Keratinocyte (primary cell): ENCODE measurements around the gene SPRED2. TPM values are rescaled to one million over a fixed set of nuclear protein-coding genes. Genes with fewer than 3 reads are reported as not detected.

Source experiments
- DNase-seq: peaks from one replicate; pipeline ENCODE4 v3.0.0-alpha.2; 2011; ENCODE audit warnings: low read depth, missing footprints, low spot score
- FAIRE-seq: peaks from 2 replicates; lab custom pipeline; 2011; peaks lifted over from hg19 to GRCh38; lab: Jason Lieb, UNC
- H2AFZ ChIP-seq: 2 replicates; pipeline ENCODE4 v1.6.0; 2012; ENCODE audit warnings: low read length, control low read depth, inconsistent platforms; ENCODE audit not compliant: control insufficient read depth
- H3K27ac ChIP-seq: 2 replicates; pipeline ENCODE4 v1.5.1; 2011; ENCODE audit warnings: low read length; ENCODE audit not compliant: control insufficient read depth, insufficient read depth
- H3K27me3 ChIP-seq: 3 replicates; pipeline ENCODE4 v1.6.0; 2011; ENCODE audit warnings: low read length; ENCODE audit not compliant: control insufficient read depth, insufficient read depth; ENCODE audit errors: extremely low read depth
- H3K36me3 ChIP-seq, 2 experiments: 2 replicates in 1 of 2; 3 replicates in 1 of 2; pipeline ENCODE4 v1.5.1; 2011; ENCODE audit warnings: low read length in 2 of 2, mild to moderate bottlenecking in 1 of 2; ENCODE audit not compliant: control insufficient read depth in 2 of 2, insufficient read depth in 2 of 2; ENCODE audit errors: extremely low read depth in 1 of 2
- H3K4me1 ChIP-seq: 3 replicates; pipeline ENCODE4 v1.5.1; 2011; ENCODE audit warnings: low read length; ENCODE audit not compliant: control insufficient read depth, insufficient read depth; ENCODE audit errors: extremely low read depth
- H3K4me2 ChIP-seq: 3 replicates; pipeline ENCODE4 v1.6.0; 2011; ENCODE audit warnings: low read depth, low read length; ENCODE audit not compliant: control insufficient read depth, insufficient read depth; ENCODE audit errors: extremely low read depth
- H3K4me3 ChIP-seq, 3 experiments: fragments of 200-600 bp in 1 of 3; sonication (generic) in 1 of 3; 2 replicates in 2 of 3; 3 replicates in 1 of 3; pipeline ENCODE4 v1.5.1; 2011 to 2016; ENCODE audit warnings: low read length in 3 of 3, mild to moderate bottlenecking in 3 of 3, control low read depth in 2 of 3, inconsistent platforms in 1 of 3, low read depth in 1 of 3, mixed read lengths in 1 of 3, mixed run types in 1 of 3, moderate library complexity in 1 of 3; ENCODE audit not compliant: control insufficient read depth in 2 of 3, insufficient read depth in 2 of 3; ENCODE audit errors: extremely low read depth in 1 of 3
- H3K79me2 ChIP-seq: 2 replicates; pipeline ENCODE4 v1.6.0; 2012; ENCODE audit warnings: low read length; ENCODE audit not compliant: control insufficient read depth, insufficient read depth
- H3K9ac ChIP-seq: 3 replicates; pipeline ENCODE4 v1.6.0; 2011; ENCODE audit warnings: low read length; ENCODE audit not compliant: control insufficient read depth, insufficient read depth; ENCODE audit errors: extremely low read depth
- H3K9me1 ChIP-seq: 3 replicates; pipeline ENCODE4 v1.6.0; 2011; ENCODE audit warnings: low read length; ENCODE audit not compliant: control insufficient read depth, insufficient read depth; ENCODE audit errors: extremely low read depth
- H3K9me3 ChIP-seq: 2 replicates; pipeline ENCODE4 v1.5.1; 2012; ENCODE audit warnings: low read depth, low read length; ENCODE audit not compliant: control insufficient read depth
- H4K20me1 ChIP-seq: 3 replicates; pipeline ENCODE4 v1.6.0; 2011; ENCODE audit warnings: low read length; ENCODE audit not compliant: control insufficient read depth, insufficient read depth; ENCODE audit errors: extremely low read depth
- EZH2 ChIP-seq: IDR thresholded peaks from one replicate; pipeline ENCODE4 v1.6.1; 2012; ENCODE audit warnings: inconsistent platforms, mild to moderate bottlenecking, low read length, moderate library complexity
- dilution Hi-C: fragments of 300-500 bp; cut with MboI; formaldehyde crosslinking; loops from one replicate; pipeline ENCODE4 v1.7.0; 2020; ENCODE audit warnings: low sequenced_read_pairs; ENCODE audit not compliant: extremely low pct_ligation_motif_present
- polyA plus RNA-seq, 5 experiments: library from polyadenylated mRNA; depleted of rRNA in 3 of 5; stranded (reverse) in 3 of 5; stranded (forward) in 1 of 5; unstranded in 1 of 5; fragments of >200 nt; gene quantifications; 1 replicate in 1 of 5; 2 replicates in 3 of 5; 3 replicates in 1 of 5; pipeline versions ENCODE4 v1.2.1 to v1.2.3, GENCODE V29; 2011 to 2012; ENCODE audit warnings: missing spikeins in 2 of 5, low read depth in 1 of 5, low replicate concordance in 1 of 5
- TF ChIP-seq, protein P1 (sequence below), 3 experiments: IDR thresholded peaks in 1 of 3; conservative IDR thresholded peaks in 1 of 3; optimal IDR thresholded peaks in 1 of 3; 2 replicates in 2 of 3; 3 replicates in 1 of 3; pipeline versions ENCODE3 to v1.5.1; 2011; ENCODE audit warnings: low read length in 3 of 3, mild to moderate bottlenecking in 3 of 3, moderate library complexity in 2 of 3, control low read depth in 1 of 3, inconsistent platforms in 1 of 3; ENCODE audit not compliant: insufficient read depth in 2 of 3; ENCODE audit errors: extremely low read depth in 1 of 3

The SPRED2 gene
- polyA plus RNA-seq, 1 donor (not counting 4 experiments of a cell fraction or from before 2014, with no cell fraction given): 26.8 TPM

DNA sequence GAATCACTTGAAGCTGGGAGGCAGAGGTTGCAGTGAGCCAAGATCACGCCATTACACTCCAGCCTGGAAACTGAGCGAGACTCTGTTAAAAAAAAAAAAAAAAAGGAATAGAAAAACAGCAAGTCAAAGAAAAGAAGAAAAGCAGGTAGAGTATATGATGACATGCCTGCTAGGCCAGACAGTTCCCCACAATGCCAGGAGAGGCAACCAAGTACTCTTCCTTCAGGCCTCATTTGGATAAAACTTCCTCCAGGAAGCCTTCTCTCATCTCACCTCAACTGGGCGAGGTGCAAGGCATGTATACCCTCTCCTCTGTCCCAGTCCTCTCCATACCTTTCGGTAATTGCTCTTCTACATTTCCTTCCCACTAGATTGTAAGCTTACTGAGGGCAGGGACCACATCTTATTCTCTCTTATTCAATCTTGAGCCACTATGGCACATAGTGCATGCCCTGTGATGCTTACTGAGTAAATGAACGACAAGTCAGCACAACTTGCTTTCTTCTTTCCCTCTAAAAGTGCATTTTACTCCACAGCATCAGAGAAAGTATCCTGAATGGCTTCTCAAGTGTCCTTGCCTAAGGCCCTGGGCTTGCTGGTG lies 10.1 kb upstream of the SPRED2 start:
- H3K9me3 ChIP-seq: peaks cover 4% of the 10 kb centered on the region

DNA sequence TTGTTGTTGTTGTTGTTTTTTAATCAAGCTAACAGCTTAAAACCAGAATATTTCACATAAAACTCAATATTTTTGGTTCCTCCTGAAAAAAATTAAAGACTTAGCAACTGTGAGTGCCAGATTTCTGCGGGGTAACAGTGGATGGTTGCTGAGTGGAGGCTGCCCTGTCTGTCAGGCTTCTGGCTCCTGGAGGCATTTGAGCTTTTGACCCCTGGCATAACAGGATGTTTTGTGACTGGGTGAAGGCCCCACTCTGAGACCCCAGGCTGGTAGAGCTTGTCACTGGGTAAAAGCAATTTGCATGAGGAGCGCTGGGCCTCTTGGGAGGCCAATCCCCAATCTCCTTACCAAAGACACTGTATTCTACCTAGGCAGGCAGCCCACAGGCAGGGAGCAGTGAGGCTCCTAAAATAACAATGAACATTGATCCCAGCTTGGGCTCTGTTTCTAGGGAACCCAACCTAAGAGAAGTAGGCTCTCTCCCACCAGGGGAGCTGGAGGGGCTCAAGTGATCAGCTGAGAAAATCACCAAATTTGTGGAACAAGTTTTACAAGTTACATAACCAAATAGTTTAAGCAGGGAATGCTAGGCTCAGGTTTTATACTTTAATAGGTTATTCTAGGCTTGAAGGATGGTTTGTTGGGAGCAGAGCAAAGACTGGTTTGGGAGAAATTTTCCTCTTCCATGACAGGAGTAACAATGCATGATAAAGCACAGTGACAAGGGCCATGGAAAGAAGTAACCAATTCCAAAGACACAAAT lies 5.9 kb upstream of the SPRED2 start:
- H3K9ac ChIP-seq: no peak overlapping the region
- TF ChIP-seq, protein P1, sequence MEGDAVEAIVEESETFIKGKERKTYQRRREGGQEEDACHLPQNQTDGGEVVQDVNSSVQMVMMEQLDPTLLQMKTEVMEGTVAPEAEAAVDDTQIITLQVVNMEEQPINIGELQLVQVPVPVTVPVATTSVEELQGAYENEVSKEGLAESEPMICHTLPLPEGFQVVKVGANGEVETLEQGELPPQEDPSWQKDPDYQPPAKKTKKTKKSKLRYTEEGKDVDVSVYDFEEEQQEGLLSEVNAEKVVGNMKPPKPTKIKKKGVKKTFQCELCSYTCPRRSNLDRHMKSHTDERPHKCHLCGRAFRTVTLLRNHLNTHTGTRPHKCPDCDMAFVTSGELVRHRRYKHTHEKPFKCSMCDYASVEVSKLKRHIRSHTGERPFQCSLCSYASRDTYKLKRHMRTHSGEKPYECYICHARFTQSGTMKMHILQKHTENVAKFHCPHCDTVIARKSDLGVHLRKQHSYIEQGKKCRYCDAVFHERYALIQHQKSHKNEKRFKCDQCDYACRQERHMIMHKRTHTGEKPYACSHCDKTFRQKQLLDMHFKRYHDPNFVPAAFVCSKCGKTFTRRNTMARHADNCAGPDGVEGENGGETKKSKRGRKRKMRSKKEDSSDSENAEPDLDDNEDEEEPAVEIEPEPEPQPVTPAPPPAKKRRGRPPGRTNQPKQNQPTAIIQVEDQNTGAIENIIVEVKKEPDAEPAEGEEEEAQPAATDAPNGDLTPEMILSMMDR (optimal IDR thresholded peaks at IDR 0.05 in 1 of 3, IDR thresholded peaks at IDR 0.05 in 1 of 3, conservative IDR thresholded peaks at IDR 0.05 in 1 of 3; ENCODE audit: extremely low read depth in 1 of 3, insufficient read depth in 2 of 3, low read length in 3 of 3): no peak
- TF ChIP-seq EZH2: no peak
- no peak overlapping the region for H3K4me2 ChIP-seq
- peaks cover under 1% of the 10 kb centered on the region for H3K79me2 ChIP-seq
- H3K27ac ChIP-seq: no peak overlapping the region
- no peaks in the 10 kb centered on the region for H3K27me3 ChIP-seq
- H3K4me3 ChIP-seq: no peak overlapping the region
- DNase-seq (no peak), FAIRE-seq (no peak)
- no peaks in the 10 kb centered on the region for H3K36me3 ChIP-seq
- peaks cover 4% of the 10 kb centered on the region for H3K9me3 ChIP-seq
- dilution Hi-C loops: no loop called here
- no peaks in the 10 kb centered on the region for H3K9me1 ChIP-seq
- H2AFZ ChIP-seq: no peak overlapping the region
- no peaks in the 10 kb centered on the region for H4K20me1 ChIP-seq
- peaks cover 7% of the 10 kb centered on the region for H3K4me1 ChIP-seq

More for the DNA sequence above, 10.1 kb upstream of the SPRED2 start:
- dilution Hi-C loops: no loop called here
- Histone ChIP-seq H2AFZ (no peak overlapping the region), H3K36me3 (no peaks in the 10 kb centered on the region), H3K27ac (no peak overlapping the region), H3K4me2 (no peak overlapping the region), H3K79me2 (no peaks in the 10 kb centered on the region), H3K9me1 (no peaks in the 10 kb centered on the region), H3K27me3 (no peaks in the 10 kb centered on the region), H3K4me1 (no peaks in the 10 kb centered on the region), H3K9ac (no peak overlapping the region), H3K4me3 (no peak overlapping the region), H4K20me1 (no peaks in the 10 kb centered on the region)
- TF ChIP-seq EZH2: no peak
- TF ChIP-seq, protein P1 (optimal IDR thresholded peaks at IDR 0.05 in 1 of 3, IDR thresholded peaks at IDR 0.05 in 1 of 3, conservative IDR thresholded peaks at IDR 0.05 in 1 of 3; ENCODE audit: extremely low read depth in 1 of 3, insufficient read depth in 2 of 3, low read length in 3 of 3): no peak
- no peak for FAIRE-seq
- DNase-seq: no peak
